Endometrial microvascular endothelial cells (primary cell): ENCODE data around the gene ZNF182. TPM values are rescaled to one million over a fixed set of nuclear protein-coding genes. Genes with fewer than 3 reads are reported as not detected.
"Not testable (repeated sequence)": the region's sequence is repeated elsewhere in the genome, so short reads cannot be mapped to it uniquely, and the experiment has no call there.

ENCODE experiments used
- in situ Hi-C: cut with HindIII; loops from 2 replicates; pipeline ENCODE4 v1.10.0; 2017; ENCODE audit warnings: low sequenced_read_pairs, low pct_unique_long_range_greater_than_20kb; ENCODE audit errors: inconsistent ontology term
- total RNA-seq: library from RNA; depleted of rRNA; stranded (reverse); fragments of >200 nt; gene quantifications from one replicate; pipeline ENCODE4 v1.2.3, GENCODE V29; 2015; ENCODE audit errors: inconsistent ontology term

Gene ZNF182
- total RNA-seq, 1 donor from 2014 or later, result 2.0 TPM

DNA sequence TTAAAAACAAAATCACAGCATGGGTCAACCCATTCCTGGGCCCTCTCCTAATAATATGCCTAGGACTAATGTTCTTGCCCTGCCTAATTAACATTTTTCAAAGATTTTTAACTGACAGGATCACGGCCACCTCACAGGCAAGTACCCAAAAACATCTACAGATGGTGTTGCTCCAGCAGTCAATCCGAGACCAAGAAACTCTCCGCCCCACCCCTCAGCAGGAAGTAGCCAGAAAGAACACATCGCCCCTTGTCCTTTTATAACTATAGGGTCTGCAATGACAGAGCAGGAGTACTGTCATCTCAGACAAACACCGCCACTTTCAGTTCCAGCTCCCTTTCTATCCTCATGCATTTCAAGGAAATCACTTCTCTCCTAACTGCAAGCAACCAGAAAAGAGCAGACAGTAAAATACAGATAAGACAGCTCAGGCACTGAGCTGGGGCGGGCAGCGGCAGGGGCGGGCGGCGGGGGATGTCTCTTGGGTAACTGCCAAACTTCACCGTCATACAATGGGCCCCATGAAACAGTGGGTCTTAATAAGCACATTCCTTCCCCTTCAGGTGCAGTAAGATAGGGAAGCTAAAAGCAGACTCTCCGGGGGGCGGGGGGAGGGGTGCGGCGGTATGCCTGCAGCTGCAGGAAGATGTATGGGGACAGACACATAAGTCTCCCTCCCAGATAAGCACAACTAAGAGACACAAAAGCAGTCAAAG, 67.4 kb downstream of the ZNF182 start:
- in situ Hi-C loops, result no loop called here

DNA sequence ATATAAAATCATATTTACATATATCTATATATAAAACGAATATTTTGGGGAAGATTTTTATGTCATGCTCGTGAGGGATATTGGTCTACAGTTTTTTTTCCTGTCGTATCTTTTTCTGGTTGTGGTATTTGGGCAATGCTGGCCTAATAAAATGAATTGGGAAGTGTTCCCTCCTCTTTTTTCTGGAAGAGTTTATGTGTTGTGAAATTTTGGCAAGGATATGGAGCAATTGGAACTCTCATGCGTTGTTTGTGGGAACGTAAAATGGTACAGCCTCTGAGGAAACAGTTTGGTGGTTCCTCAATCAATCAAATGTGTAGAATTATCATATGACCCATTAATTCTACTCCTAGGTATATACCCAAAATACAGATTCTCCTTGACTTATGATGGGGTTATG, 69.8 kb downstream of the ZNF182 start:
- in situ Hi-C loops, result no loop called here

GRCh38 chrX:47931970-47932369, 71.8 kb downstream of the ZNF182 start:
- in situ Hi-C loops, result not testable (repeated sequence)

GRCh38 chrX:47927212-47927611, 76.6 kb downstream of the ZNF182 start:
- in situ Hi-C loops, result no loop called here

Other genes starting within 250 kb of the ZNF182 start
- gene ZNF81, start 167.1 kb downstream of the ZNF182 start, total RNA-seq, result 3.3 TPM
- gene SPACA5, start 3.0 kb upstream of the ZNF182 start, total RNA-seq, result not detected
- 2.6 TPM for gene ZNF630, start 67.7 kb upstream of the ZNF182 start, total RNA-seq
- not detected for gene SPACA5B, start 126.6 kb upstream of the ZNF182 start, total RNA-seq
- not detected for gene SSX5, start 192.8 kb upstream of the ZNF182 start, total RNA-seq